ENCODE data around the gene CHST6. TPM values are rescaled to one million over a fixed set of nuclear protein-coding genes. Genes with fewer than 3 reads are reported as not detected.
"Not testable (repeated sequence)": the region's sequence is repeated elsewhere in the genome, so short reads cannot be mapped to it uniquely, and the experiment has no call there.

Gene CHST6
- total RNA-seq, 1 experiment from 2014 or later = 20.8 TPM

GRCh38 chr16:75541236-75541635 is 46.0 kb upstream of the CHST6 start:
- no CpG with 5 or more reads among the region's 5 CpGs for WGBS (ENCODE audit: extremely low coverage, insufficient read length, low lambda C conversion rate)
- TF ChIP-seq CTCF (conservative IDR thresholded peaks at IDR 0.05) = no peak
- no peak overlapping the region for H4K5ac ChIP-seq (ENCODE audit: insufficient read length, low read depth, low read length)
- H3K56ac ChIP-seq (ENCODE audit: insufficient read length, low read depth, low read length) = no peak overlapping the region
- H3K23me2 ChIP-seq (ENCODE audit: insufficient read length, low read depth, low read length, poor library complexity, severe bottlenecking) = no peaks in the 10 kb centered on the region
- peaks cover 0 to 2% (median 0%) of the 10 kb centered on the region in 3 experiments; a peak in 2 of 7 replicates for H3K36me3 Mint-ChIP-seq (ENCODE audit: insufficient read depth in 1 of 3, low read depth in 3 of 3)
- H3K9me3 Mint-ChIP-seq = no peaks in the 10 kb centered on the region
- H3K4me2 ChIP-seq (ENCODE audit: insufficient read depth, insufficient read length, low read length) = no peak overlapping the region
- no peak overlapping the region for H2AFZ ChIP-seq (ENCODE audit: low read length)
- H2BK120ac ChIP-seq (ENCODE audit: low read depth, low read length, poor library complexity, severe bottlenecking) = no peak overlapping the region
- H2BK15ac ChIP-seq (ENCODE audit: low read depth, low read length) = no peak overlapping the region; the same call in 1 of the 2 replicates
- H3K4me1 Mint-ChIP-seq = peaks cover 3 to 6% of the 10 kb centered on the region in 2 experiments; a peak in 2 of 4 replicates
- H3K27me3 ChIP-seq (ENCODE audit: insufficient read depth, low read length) = no peaks in the 10 kb centered on the region
- no peaks in the 10 kb centered on the region for H3K79me1 ChIP-seq (ENCODE audit: insufficient read depth, low read depth, low read length, poor library complexity, severe bottlenecking)
- no peaks in the 10 kb centered on the region for H3K27me3 Mint-ChIP-seq (ENCODE audit: low read depth)
- H4K91ac ChIP-seq (ENCODE audit: insufficient read length, low read depth, low read length) = no peak overlapping the region
- no peak overlapping the region for H3K9ac ChIP-seq (ENCODE audit: extremely low read depth, insufficient read length, low read length)
- no peak overlapping the region for H3K18ac ChIP-seq (ENCODE audit: insufficient read length, low read depth, low read length)
- no peak overlapping the region for H2BK5ac ChIP-seq (ENCODE audit: insufficient read length, low read length)
- no peak overlapping the region for H2AK5ac ChIP-seq (ENCODE audit: insufficient read length, low read length)
- H3K4me3 Mint-ChIP-seq = no peak overlapping the region
- H3K27ac Mint-ChIP-seq = no peak overlapping the region
- H4K8ac ChIP-seq (replicated peaks; ENCODE audit: insufficient read length, low read depth, low read length) = no peak overlapping the region
- H2BK12ac ChIP-seq (ENCODE audit: insufficient read length, low read depth, low read length) = no peak overlapping the region
- no peak overlapping the region for H2BK20ac ChIP-seq (ENCODE audit: low read depth, low read length, poor library complexity, severe bottlenecking)
- no peak overlapping the region for H3K23ac ChIP-seq (ENCODE audit: insufficient read length, low read depth, low read length)
- H4K20me1 ChIP-seq (ENCODE audit: control insufficient read depth, insufficient read depth, insufficient read length) = no peaks in the 10 kb centered on the region
- H3K27ac ChIP-seq (ENCODE audit: insufficient read length, low read depth, low read length) = no peak overlapping the region
- H3K79me2 ChIP-seq (ENCODE audit: insufficient read depth, low read length) = no peaks in the 10 kb centered on the region
- H3K9me3 ChIP-seq (ENCODE audit: control insufficient read depth, low read depth, low read length) = no peaks in the 10 kb centered on the region
- no peak overlapping the region for H3K14ac ChIP-seq (ENCODE audit: insufficient read depth, low read length)
- no peak overlapping the region for H3K4ac ChIP-seq (ENCODE audit: low read depth, low read length)
- no peak for DNase-seq
- no peak overlapping the region for H3T11ph ChIP-seq (ENCODE audit: low read length)
- H3K4me1 ChIP-seq (ENCODE audit: insufficient read depth, low read length) = no peaks in the 10 kb centered on the region

DNA sequence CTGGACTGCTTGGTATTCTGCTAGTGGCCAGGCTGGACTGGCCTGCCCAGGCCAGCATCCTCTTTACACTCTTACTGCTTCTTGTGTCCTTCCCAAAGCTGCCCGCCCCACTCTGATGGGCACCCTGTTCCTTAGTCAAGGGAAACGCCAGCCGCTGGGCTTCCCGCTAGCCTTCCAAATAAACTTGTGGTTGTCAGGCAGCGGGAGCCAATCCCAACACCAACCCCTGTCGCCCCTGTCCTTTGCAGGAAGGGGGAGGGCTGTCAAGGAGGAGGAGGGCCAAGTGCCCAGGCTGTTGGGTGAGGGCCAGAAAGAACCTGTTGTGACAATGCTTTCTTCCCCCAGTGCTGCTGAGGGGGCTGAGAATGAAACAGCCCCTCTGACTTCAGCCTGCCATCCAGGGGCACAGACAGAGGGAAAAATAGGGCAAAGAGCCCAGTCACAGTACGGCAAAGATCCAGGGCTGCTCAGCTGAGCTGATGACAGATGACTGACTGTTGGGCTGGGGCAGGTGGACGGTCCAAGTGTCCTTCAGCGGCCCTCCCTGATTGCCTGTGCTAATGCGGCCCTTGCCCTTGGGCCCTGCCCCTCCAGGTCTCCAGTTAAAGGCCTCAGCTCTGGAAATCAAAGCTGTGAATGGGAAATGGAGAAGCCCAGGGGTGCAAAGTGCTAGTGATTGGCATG is 43.8 kb upstream of the CHST6 start:
- not testable (repeated sequence) for H2BK5ac ChIP-seq (ENCODE audit: insufficient read length, low read length); H3K27ac ChIP-seq (ENCODE audit: insufficient read length, low read depth, low read length); H3K4me2 ChIP-seq (ENCODE audit: insufficient read depth, insufficient read length, low read length); H2BK120ac ChIP-seq (ENCODE audit: low read depth, low read length, poor library complexity, severe bottlenecking); H3K9me3 ChIP-seq (ENCODE audit: control insufficient read depth, low read depth, low read length); H3K27me3 ChIP-seq (ENCODE audit: insufficient read depth, low read length); H3K23ac ChIP-seq (ENCODE audit: insufficient read length, low read depth, low read length); H4K8ac ChIP-seq (replicated peaks; ENCODE audit: insufficient read length, low read depth, low read length); H3K4me1 Mint-ChIP-seq; H2AK5ac ChIP-seq (ENCODE audit: insufficient read length, low read length); H3K56ac ChIP-seq (ENCODE audit: insufficient read length, low read depth, low read length); H2BK15ac ChIP-seq (ENCODE audit: low read depth, low read length); H3K36me3 Mint-ChIP-seq (ENCODE audit: insufficient read depth in 1 of 3, low read depth in 3 of 3); H3K18ac ChIP-seq (ENCODE audit: insufficient read length, low read depth, low read length); H3K4me1 ChIP-seq (ENCODE audit: insufficient read depth, low read length); H3K14ac ChIP-seq (ENCODE audit: insufficient read depth, low read length); H3K23me2 ChIP-seq (ENCODE audit: insufficient read length, low read depth, low read length, poor library complexity, severe bottlenecking); H3K9ac ChIP-seq (ENCODE audit: extremely low read depth, insufficient read length, low read length); H4K91ac ChIP-seq (ENCODE audit: insufficient read length, low read depth, low read length); H2BK12ac ChIP-seq (ENCODE audit: insufficient read length, low read depth, low read length); H4K5ac ChIP-seq (ENCODE audit: insufficient read length, low read depth, low read length); H4K20me1 ChIP-seq (ENCODE audit: control insufficient read depth, insufficient read depth, insufficient read length); H3K79me1 ChIP-seq (ENCODE audit: insufficient read depth, low read depth, low read length, poor library complexity, severe bottlenecking); H3K27me3 Mint-ChIP-seq (ENCODE audit: low read depth); H3K79me2 ChIP-seq (ENCODE audit: insufficient read depth, low read length); H3K9me3 Mint-ChIP-seq; H3K4me3 Mint-ChIP-seq; H3T11ph ChIP-seq (ENCODE audit: low read length); DNase-seq; H2AFZ ChIP-seq (ENCODE audit: low read length); H2BK20ac ChIP-seq (ENCODE audit: low read depth, low read length, poor library complexity, severe bottlenecking); H3K4ac ChIP-seq (ENCODE audit: low read depth, low read length)
- no CpG with 5 or more reads among the region's 10 CpGs for WGBS (ENCODE audit: extremely low coverage, insufficient read length, low lambda C conversion rate)
- peak overlapping the region in 1 of 3 experiments; percentile 15; a peak in 1 of 7 replicates for H3K27ac Mint-ChIP-seq

Measured in H9 (cell line).